Superior temporal gyrus (tissue), 1 donor: ENCODE data around the gene CHIC1.
"Not testable (repeated sequence)": the region's sequence is repeated elsewhere in the genome, so short reads cannot be mapped to it uniquely, and the experiment has no call there.

Experiments
- DNase-seq: peaks from one replicate; pipeline ENCODE4 v3.0.0-alpha.2; 2016; ENCODE audit errors: extremely low spot score

Gene CHIC1

DNA sequence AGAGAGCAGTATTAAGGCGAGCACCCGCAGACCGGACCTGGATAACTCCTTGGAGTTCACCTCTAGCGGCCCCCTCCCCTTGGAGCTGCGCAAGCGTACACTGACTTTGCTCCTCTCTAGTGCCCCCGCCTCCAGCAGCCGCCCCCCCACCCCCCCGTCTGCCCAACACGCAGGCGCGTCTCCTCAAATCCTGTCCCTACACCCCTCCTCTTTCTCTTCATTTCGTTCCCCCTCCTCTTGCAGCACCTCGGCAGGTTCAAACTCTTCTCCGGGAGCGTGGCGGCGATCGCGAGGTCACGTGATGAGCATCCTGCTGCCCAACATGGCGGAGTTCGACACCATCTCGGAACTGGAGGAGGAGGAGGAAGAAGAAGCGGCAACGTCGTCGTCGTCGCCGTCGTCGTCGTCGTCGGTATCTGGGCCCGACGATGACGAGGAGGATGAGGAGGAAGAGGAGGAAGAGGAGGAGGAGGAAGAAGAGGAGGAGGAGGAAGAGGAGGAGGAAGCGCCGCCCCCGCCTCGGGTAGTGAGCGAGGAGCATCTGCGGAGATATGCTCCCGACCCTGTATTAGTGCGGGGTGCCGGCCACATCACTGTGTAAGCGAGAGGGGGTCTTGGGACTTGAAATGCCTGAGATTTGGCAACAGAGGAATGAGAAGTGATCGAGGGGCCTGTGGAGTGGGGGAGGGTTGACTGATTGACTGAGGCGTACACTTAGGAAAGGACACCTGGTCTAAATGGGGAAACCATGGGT is at the start of gene CHIC1:
TSS of gene CHIC1 (plus strand) at position 214 of the 754 bp plus-strand sequence. CDS start at position 302, 88 bp downstream.
- DNase-seq = peak; percentile 50

DNA sequence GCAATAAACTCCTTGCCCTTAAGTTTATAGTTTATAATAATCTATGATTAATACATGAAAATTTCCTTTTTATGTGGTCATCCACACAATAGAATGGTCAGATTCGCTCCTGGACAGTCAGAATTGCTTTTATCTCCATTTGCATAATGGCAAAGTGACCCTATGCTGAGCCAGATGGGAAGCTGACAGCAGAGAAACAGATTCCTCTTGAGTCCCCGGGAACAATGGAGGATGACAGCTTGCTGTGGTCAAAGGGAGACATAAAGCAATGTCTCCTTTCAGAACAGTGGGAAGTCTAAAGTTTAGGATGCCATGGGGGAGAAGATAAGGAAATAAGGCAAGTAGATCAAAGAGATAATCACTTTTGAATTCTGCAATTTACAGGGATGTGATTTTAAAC is 40.2 kb upstream of the CHIC1 start:
- DNase-seq = not testable (repeated sequence)

DNA sequence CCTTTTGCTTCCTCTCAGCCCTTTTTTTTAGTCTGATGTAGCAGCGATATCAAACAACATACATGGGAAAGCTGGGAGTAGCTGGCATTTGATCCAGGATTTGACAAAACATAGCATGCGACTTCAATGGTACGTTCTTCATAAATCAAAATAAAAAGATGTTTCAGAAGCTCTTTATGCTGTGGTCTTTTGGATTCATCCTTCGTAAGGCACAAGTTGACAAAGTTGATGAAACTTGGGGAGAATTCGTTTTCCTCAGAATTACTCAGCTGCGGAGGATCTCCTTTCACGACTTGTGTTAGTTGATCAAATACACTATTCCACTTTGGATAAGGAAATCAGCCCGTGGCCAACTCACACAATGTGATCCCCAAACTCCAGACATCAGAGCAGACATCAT is 38.1 kb upstream of the CHIC1 start:
- no peak for DNase-seq

DNA sequence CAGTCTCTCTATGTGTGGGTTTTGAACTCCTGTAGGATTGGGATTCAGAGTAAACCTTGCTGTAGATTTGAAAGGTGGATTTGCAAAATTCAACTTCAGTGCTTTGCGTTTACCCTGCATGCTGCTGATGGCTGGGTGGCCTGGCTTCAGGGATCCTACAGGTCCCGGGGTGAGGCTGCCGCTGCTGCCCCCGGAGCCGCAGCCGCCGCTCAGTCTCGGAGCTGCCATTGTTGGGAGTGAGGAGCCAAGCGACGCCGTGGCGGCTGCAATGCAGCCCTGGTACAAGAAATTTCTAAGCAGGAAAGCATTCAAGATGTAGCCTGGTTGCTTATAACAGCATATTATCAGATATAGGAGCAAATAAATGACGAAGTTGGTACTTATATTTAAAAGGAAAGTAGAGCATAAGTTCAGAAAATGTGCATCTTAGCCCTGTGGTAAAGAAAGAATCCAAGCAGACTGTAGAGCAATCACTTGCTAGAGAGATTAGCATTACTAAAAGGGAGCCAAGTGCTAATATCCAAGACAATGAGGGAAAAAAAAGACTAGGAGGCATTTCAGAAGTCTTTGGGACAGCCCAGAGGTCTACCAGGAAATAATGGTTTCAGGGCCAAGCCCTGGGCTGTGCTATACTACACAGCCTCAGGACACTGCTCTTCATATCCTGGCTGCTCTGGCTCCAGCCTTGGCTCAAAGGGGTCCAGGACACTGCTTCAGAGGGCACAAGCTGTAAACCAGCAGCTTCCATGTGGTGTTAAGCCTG is 36.9 kb upstream of the CHIC1 start:
- DNase-seq = no peak

DNA sequence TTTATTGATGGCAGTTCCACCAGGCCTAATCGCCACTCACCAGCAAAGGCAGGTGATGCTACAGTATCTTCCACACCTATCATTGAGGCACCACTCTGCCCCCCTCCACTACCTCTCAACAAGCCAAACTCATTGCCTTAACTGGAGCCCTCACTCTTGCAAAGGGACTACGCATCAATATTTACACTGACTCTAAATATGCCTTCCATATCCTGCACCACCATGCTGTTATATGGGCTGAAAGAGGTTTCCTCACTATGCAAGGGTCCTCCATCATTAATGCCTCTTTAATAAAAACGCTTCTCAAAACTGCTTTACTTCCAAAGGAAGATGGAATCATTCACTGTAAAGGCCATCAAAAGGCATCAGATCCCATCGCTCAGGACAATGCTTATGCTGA is 31.3 kb upstream of the CHIC1 start:
- DNase-seq = not testable (repeated sequence)

DNA sequence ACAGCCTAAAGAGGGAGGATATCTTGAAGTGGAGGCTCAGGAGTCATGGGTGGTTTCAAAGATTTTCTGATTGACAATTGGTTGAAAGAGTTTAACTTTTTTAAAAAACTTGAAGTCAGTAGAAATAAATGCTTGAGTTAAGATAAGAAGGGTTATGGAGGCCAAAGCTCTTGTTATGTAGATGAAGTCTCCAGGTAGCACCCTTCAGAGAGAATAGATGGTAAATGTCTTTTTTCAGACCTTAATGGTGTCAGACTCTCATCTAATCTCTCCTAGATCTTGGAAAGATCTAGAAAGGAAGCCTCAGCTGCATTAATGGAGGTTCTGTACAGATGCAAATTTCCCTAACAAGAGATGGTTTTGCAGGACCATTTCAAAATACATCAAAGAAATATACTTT is 6.8 kb upstream of the CHIC1 start:
- DNase-seq = no peak

DNA sequence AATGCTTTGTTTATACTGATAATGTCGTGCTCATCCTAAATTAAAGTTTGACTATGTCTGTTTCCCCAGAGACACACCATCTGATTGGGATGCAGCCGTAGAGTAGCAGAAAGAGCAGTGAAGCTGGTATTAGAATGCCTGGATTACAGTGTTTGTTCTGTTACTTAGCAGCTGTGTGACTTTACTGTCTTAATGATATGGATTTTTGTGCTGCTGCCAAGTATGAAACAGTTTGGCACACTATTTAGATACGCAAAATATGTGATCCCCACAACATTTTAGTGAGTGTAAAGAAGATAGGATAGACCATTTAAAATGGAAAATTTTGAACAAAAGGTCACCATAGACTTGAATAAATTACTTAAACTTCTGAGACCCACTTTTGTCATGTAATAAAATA is 1.2 kb upstream of the CHIC1 start:
- no peak for DNase-seq

DNA sequence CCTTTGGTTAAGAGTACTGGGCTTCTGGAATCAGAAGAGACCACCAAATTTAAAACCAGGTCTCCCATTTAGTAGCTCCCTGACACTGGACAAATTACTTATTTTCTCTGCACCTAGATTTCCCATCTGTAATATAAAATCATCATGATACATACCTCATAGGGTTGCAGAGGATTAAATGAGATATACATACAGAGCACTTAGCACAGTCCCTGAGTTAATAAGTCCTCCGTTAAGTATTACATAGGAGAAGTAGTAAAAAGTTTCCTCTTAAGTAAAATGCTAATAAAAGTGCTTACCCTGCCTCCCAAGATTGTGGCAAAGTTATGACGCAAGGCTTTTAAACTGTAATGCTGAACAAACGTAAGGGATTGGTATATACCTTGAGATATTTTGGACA is 539 bp upstream of the CHIC1 start:
- no peak for DNase-seq

DNA sequence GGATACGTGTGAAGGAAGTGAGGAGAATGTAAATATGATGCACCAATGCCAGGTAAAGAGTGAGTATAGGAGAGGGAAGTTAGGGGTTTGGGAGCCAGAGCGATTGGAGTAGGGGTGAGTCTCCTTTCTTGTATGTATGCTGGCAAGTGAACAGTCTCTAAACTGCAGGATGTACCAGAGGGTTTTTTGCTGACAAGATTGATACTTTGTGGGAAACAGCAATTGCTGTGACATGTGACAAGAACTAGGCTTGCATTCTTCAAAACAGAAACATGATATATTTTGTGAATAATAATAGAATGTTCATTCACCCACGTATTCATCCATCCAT is 706 bp downstream of the CHIC1 start:
- DNase-seq = peak; percentile 56

DNA sequence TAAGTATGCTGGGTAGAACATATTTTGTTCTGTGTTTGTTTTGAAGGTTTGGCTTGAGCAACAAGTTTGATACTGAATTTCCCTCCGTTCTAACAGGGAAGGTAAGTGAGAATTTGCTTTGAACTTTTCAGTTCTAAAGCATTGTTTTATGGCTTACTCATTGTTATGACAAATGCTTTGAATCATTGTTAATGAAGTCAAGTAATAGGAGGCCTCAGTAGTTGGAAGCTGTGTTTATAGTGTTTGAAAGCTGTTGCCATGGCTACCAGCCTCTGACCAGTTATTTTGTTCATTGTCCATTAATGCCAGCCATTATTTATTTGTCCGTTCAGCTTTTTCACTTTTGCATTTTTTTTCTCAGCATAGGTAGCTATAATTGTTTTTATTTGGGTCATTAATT is 14.4 kb downstream of the CHIC1 start:
- DNase-seq = peak; percentile 50

DNA sequence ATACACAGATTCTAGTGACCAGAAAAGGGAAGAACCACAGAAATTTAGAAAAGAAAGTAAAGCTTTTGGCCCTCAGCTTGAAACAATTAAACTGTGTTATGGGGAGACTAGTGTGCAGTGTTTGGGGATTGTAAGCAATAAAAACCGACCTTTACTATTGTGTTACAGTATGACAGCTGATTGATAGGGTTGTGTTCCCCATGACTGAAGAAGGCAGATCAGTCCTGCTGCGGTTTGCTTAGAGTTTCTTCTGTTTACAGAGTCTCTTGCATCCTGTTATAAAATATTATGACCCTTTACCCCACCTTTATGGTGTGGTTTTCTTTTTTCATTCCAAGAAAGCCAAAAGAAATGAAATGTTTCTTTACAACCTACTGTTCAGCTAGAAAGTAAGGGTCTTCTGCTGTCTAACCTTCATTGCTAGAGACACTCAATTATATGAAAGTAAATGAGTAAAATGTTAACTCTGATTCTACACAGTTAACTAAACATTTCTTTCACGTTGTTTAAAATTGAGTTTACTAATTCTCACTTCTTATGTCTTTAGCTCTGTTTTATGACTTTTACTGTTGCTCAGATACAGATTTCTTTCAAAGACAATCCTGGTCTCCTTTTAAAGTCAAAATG is 18.1 kb downstream of the CHIC1 start:
- DNase-seq = peak; percentile 21

DNA sequence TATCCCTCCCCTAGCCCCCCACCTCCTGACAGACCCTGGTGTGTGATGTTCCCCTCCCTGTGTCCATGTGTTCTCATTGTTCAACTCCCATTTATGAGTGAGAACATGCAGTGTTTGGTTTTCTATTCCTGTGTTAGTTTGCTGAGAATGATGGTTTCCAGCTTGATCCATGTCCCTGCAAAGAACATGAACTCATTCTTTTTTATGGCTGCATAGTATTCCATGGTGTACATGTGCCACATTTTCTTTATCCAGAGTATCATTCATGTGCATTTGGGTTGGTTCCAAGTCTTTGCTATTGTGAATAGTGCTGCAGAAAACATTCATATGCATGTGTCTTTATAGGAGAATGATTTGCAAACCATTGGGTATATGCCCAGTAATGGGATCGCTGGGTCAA is 34.8 kb downstream of the CHIC1 start:
- DNase-seq = not testable (repeated sequence)

DNA sequence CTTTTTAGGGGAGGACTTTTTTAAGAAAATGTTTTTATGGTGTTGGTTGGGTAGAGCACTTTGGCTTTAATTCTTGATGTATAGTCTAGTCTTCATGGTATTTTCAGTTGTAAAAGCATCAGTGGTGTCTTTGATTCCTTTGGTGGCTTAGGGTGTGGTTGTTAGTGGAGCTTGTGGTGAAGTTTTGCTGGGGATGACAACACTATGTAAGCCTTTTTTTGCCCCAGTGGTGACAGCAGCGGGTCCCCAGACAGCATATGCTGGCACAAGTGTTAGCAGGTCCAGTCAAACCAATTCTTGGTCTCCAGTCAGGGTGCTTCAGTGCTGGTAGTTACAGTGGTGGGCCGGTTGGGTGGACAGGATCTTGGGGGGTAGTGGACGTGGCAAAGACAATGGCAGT is 52.0 kb downstream of the CHIC1 start:
- DNase-seq = no peak

DNA sequence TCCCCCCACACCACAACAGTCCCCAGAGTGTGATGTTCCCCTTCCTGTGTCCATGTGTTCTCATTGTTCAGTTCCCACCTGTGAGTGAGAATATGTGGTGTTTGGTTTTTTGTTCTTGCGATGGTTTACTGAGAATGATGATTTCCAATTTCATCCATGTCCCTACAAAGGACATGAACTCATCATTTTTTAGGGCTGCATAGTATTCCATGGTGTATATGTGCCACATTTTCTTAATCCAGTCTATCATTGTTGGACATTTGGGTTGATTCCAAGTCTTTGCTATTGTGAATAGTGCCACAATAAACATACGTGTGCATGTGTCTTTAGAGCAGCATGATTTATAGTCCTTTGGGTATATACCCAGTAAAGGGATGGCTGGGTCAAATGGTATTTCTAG is 78.7 kb downstream of the CHIC1 start:
- DNase-seq = not testable (repeated sequence)

DNA sequence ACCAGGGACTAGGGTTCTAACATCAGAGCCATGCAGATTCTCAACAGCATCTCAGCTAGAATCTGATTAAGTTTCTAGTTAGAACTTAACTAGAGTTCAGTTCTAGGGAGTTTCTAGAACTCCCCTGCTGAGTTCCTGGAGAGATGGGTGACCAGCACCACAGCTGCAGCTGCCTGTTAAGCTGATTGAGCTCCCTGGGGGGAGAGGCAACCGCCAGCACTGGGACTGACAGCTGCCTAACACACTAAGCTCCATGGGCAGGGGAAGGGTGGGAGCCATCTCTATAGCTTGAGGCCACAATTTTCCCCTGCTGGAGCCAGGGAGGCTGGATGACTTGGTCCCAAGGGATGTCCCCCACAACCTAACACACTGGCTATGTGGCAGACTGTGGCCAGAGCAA is 84.2 kb downstream of the CHIC1 start:
- no peak for DNase-seq

DNA sequence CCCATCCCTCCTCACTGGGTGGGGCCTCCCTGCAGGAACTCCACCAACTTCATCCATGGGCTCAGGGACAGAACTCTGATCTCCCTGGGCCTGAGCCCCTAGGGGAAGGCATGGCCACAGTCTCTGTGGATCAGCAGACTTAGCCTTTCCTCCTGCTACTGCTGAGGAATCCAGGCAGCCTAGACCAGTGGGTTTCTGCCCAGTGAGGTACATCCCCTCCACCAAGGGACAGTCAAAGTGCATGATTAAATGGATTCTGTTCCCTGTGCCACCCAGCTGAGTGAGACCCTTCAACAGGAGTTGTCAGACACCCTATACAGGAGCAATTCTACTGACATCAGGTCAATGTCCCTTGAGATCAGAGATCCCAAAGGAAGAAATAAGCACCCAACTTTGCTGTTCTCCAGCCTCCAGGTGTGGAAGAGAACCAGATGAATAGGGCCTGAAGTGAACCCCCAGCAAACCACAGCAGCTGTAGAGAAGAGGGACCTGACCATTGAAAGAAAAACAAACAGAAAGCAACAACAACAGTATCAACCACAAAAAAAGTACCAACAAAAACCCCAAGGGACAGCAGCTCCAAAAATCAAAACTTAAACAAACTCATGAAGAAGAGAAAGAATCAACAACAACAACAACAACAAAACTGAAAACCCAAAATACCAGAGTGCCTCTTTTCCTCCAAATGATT is 84.8 kb downstream of the CHIC1 start:
- no peak for DNase-seq

DNA sequence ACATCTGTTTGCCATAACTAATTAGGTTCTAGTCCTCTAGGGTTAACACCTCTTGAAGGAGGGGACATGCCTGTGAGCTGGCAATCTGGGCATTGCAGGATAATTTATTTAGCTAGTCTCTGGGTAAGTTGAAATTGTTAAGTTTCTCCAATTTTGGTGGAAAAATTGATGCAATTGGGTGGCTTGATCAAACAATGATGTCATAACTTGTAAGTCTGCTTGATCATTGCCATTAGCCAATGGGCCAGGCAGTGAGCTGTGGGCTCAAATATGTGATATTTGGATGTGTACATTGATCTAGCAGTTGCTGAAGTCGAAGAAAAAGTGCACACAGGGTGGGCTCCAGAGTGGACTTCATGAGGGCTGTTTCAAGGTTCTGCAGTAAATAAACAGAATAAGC is 98.3 kb downstream of the CHIC1 start:
- DNase-seq = not testable (repeated sequence)

DNA sequence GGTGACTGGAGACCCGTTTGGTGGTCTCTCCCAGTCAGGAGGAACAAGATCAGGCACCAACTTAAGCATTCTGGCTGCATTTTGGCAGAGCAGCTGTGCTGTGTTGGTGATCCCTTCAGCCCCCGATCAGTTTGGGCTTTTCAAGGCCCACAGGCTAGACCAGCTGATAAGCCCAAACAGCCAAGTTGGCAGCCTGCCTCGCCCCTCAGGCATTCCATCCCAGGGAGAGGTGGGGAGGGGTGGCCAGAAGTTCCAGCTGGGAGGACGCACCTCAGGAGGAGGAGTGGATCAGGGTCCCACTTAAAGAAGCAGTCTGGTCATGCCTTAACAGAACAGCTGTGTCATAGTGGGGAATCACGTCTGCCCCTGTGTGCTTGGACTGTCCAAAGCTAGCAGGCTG is 105.8 kb downstream of the CHIC1 start:
- DNase-seq = no peak

DNA sequence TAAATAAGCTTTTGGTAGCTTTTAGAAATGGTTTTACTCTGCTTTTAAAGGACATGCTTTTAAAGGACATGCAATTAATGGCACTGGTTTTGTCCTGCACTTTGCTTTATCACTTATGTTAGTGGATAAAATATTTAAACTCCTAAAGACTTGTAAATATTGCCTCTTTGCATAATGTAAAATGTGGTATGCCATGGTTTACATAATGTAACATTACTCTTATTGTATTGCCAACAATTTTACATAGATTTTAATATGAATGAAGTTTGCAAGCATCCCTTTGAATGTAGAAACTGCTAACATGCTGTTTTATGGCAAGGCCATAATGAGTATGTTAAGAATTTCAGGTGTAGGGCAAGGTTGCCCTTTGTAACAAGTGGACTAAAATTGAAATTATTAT is 118.4 kb downstream of the CHIC1 start:
- no peak for DNase-seq

DNA sequence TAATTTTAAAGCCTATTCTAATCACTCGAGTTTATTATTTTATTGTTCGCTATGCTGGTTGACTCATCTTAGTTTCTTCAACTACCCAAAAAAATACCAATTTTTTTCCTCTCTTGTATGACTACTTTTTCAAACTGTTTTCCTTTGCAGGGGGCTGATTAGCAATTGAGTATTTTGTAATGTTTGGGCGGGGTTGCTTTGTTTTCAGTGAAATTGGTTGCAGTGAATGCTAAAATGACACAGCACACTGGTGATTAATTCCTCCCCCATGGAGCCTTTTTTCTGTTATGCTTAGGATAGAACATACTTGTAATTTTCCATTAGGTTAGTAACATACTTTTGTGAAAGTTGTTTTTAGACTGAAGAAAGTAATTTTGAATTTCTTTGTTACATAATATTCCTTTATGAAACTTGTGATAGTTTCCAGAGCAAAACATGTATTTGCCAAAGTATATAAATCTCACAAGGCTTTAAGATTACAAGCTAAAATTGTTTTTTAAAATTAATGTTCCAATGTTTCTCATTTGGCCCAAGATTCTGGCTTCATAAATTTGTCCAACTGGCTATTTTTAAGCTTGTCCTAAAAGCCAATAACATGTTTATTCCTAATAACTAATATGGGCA is 120.4 kb downstream of the CHIC1 start:
- DNase-seq = no peak

DNA sequence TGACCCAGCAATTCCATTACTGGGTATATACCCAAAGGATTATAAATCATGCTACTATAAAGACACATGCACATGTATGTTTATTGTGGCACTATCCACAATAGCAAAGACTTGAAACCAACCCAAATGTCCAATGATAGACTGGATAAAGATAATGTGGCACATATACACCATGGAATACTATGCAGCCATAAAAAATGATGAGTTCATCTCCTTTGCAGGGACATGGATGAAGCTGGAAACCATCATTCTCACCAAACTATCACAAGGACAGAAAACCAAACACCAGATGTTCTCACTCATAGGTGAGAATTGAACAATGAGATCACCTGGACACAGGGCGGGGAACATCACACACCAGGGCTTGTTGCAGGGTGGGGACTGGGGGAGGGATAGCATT is 144.0 kb downstream of the CHIC1 start:
- not testable (repeated sequence) for DNase-seq

DNA sequence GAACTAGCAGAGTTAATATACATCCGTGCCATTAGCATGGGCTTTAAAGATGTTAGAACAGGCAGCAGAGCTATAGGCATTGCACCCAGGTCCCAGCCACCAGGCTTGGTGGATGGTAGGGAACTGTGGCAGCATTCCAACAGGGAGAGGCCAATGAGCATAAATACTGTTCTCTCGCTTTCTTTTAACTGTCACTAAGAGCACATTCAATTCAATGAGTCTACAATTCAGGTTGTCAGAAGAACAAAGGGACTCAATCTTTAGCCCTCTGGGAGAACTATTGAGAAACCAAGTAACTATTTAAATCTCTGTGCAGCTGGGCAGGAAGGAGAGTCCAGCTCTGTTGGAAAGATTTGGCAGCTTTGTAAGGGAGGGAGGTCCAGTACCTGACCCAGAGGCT is 165.6 kb downstream of the CHIC1 start:
- peak; percentile 4 for DNase-seq
